Colonic mucosa (tissue), 4 donors: Measurements from ENCODE around the gene PPP1CB. TPM values are rescaled to one million over a fixed set of nuclear protein-coding genes. Genes with fewer than 3 reads are reported as not detected.

Experiments
- DNase-seq: peaks from one replicate; pipeline ENCODE4 v3.0.0-alpha.2; 2020
- H3K27ac ChIP-seq: fragments of 200-600 bp; one replicate; pipeline ENCODE4 v1.8.0; 2021
- H3K27me3 ChIP-seq: fragments of 200-600 bp; one replicate; pipeline ENCODE4 v1.8.0; 2021
- H3K36me3 ChIP-seq: fragments of 200-600 bp; one replicate; pipeline ENCODE4 v1.8.0; 2021
- H3K4me1 ChIP-seq: fragments of 200-600 bp; one replicate; pipeline ENCODE4 v1.8.0; 2021; ENCODE audit warnings: mild to moderate bottlenecking
- H3K4me3 ChIP-seq: fragments of 200-600 bp; one replicate; pipeline ENCODE4 v1.8.0; 2021
- H3K9ac ChIP-seq, 2 donors: one replicate each; pipeline ENCODE4 v1.7.0; 2013; ENCODE audit warnings: control low read depth in 2 of 2, low read depth in 2 of 2, low read length in 2 of 2
- H3K9me3 ChIP-seq: fragments of 200-600 bp; one replicate; pipeline ENCODE4 v1.8.0; 2021
- CTCF ChIP-seq: fragments of 200-600 bp; IDR thresholded peaks from one replicate; pipeline ENCODE4 v1.8.0; 2022; ENCODE audit warnings: antibody characterized with exemption, mild to moderate bottlenecking
- intact Hi-C: fragments of 100-400 bp; cut with DNase I; formaldehyde crosslinking; loops from one replicate; pipeline ENCODE4 v1.14.1; 2022
- total RNA-seq, 2 donors: library from RNA; stranded (reverse); fragmentation: NEBNext Ultra II Directional in 1 of 2; extraction: Animal tissue kit (Norgen Biotek cat#: 25700) in 1 of 2; gene quantifications; one replicate each; pipeline ENCODE4 v1.2.1, GENCODE V29; 2021
- donor health status: healthy.
- donor health status: DM: no; HTN: no; CAD: no.
- donor health status: DM: no; HTN: no; CAD: no.

Gene PPP1CB
- total RNA-seq, 2 donors from 2014 or later, result 273 to 478 TPM

DNA sequence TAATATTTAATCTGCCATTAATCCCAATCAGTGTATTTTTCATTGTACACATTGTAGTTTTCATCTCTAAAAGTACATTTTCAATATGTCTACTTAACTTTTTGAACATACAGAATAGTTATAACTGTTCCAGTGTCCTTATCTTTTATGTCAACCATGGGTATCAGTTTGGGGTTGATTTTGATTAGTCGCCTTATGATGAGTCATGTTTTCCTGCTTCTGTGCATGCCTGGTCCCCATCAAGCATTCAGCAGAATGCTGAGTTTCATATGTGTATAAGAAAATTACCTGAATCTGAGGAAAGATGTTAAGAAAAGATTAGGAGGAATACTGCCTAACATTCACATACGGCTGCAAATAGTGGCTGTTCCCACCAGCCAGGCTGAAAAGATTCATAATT is 76.8 kb downstream of the PPP1CB start:
- Histone ChIP-seq H3K27ac (no peak overlapping the region), H3K4me1 (no peaks in the 10 kb centered on the region), H3K27me3 (no peaks in the 10 kb centered on the region), H3K36me3 (no peaks in the 10 kb centered on the region), H3K9me3 (no peaks in the 10 kb centered on the region), H3K9ac (no peak overlapping the region), H3K4me3 (no peak overlapping the region)
- no peak for TF ChIP-seq CTCF
- intact Hi-C loops, result loop anchor here (10.0 kb wide), 1 partner anchor 366 kb away; no protein-coding TSS in a partner anchor
- DNase-seq, result no peak

DNA sequence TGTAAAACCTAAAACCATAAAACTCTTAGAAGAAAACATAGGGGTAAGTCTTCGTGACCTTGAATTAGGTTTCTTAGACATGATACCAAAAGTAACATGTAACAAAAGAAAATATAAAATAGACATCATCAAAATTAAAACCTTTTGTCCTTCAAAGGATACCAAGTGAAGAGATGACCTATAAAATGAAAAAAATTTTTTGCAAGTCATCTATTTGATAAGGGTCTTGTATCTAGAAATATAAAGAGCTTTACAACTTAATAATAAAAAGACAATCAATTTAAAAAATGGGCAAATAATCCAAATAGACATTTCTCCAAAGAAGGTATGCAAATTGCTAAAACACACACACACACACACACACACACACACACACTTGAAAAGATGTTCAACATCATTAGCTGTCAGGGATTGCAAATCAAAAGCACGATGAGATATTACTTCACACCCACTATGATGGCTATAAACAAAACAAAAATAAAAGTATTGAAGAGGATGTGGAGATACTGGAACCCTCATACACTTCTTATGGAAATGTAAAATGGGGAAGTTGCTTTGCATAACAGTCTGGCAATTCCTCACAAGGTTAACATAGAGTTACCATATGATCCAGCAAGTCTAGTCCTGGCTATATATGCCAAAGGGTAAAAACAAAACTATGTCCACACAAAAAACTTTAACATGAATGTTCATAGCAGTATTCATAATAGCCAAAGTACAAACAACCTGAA is 82.3 kb downstream of the PPP1CB start:
- Histone ChIP-seq H3K27ac (no peak overlapping the region), H3K4me3 (no peak overlapping the region), H3K9me3 (no peaks in the 10 kb centered on the region), H3K9ac (no peak overlapping the region), H3K36me3 (no peaks in the 10 kb centered on the region), H3K4me1 (no peaks in the 10 kb centered on the region), H3K27me3 (no peaks in the 10 kb centered on the region)
- DNase-seq, result no peak
- TF ChIP-seq CTCF, result no peak
- intact Hi-C loops, result no loop called here

- intact Hi-C loops, result no loop called here
- Histone ChIP-seq H3K9me3 (no peaks in the 10 kb centered on the region), H3K36me3 (no peaks in the 10 kb centered on the region), H3K4me3 (no peak overlapping the region), H3K27me3 (no peaks in the 10 kb centered on the region), H3K27ac (no peak overlapping the region), H3K9ac (no peak overlapping the region), H3K4me1 (no peaks in the 10 kb centered on the region)
- TF ChIP-seq CTCF, result no peak
- DNase-seq, result no peak
These were observed 84.2 kb downstream of the PPP1CB start for GRCh38 chr2:28835781-28836180.

DNA sequence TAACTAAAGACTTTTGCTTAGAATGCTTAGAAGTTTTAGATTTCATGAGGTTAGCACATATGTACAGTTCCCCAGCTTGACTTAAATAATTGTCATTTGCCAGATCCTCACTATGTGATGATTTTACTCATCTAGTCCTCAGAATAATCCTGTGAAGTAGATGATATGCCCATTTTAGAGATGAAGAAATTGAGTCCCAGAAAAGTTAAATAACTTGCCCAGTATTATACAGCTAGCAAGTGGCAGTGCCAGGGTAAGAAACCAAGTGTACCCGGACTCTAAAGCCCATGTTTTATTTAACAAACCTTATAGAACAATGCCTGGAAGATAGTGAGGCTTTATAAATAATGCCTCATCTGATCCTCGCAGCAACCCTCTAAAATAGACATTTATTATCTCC is 87.3 kb downstream of the PPP1CB start:
- no peak for DNase-seq
- H3K27ac ChIP-seq, result no peak overlapping the region
- intact Hi-C loops, result no loop called here
- no peak for TF ChIP-seq CTCF
- no peaks in the 10 kb centered on the region for H3K4me1 ChIP-seq
- H3K9me3 ChIP-seq, result no peaks in the 10 kb centered on the region
- no peaks in the 10 kb centered on the region for H3K27me3 ChIP-seq
- H3K9ac ChIP-seq, result no peak overlapping the region
- no peaks in the 10 kb centered on the region for H3K36me3 ChIP-seq
- no peak overlapping the region for H3K4me3 ChIP-seq

GRCh38 chr2:28842042-28842441 is 90.4 kb downstream of the PPP1CB start:
- no peak for DNase-seq
- Histone ChIP-seq H3K4me1 (no peaks in the 10 kb centered on the region), H3K36me3 (no peaks in the 10 kb centered on the region), H3K9ac (no peak overlapping the region), H3K27ac (no peak overlapping the region), H3K4me3 (no peak overlapping the region), H3K9me3 (no peaks in the 10 kb centered on the region), H3K27me3 (no peaks in the 10 kb centered on the region)
- TF ChIP-seq CTCF, result no peak
- intact Hi-C loops, result no loop called here

Other genes with a start within 250 kb of the PPP1CB start
- 1 to 10 TPM in 1 of 2 donors, under 1 TPM in 1; 0.42 to 1.1 TPM for gene SPDYA, start 59.0 kb downstream of the PPP1CB start, total RNA-seq
- 10 to 100 TPM; 11.2 to 12.4 TPM for gene TRMT61B, start 118.5 kb downstream of the PPP1CB start, total RNA-seq
- 10 to 100 TPM; 33.3 to 41.7 TPM for gene WDR43, start 142.8 kb downstream of the PPP1CB start, total RNA-seq
- gene TOGARAM2, start 229.5 kb downstream of the PPP1CB start, total RNA-seq, result under 1 TPM; 0.24 to 0.59 TPM